Measurements from ENCODE around the gene SYNPR.
"Not testable (repeated sequence)": the region's sequence is repeated elsewhere in the genome, so short reads cannot be mapped to it uniquely, and the experiment has no call there.

Gene SYNPR

DNA sequence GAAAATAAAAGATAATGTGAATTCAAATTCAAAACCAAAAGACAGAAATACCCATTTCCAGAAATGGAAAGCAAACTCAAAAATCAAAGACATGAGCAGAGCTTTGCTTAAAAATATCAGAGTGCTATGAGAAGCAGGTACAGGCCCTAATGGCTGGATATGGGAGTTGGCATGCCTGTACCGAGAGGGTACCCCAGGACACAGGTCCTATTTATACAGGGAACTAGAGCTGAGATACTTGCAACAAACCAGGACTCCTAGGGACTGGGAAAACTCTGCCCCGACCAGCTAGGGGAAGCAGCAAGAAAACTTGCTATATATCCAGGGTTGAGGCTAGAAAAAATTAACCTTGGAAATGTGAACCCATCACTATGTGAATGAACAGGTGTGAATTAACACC is 36.0 kb upstream of the SYNPR start:
- POLR2A ChIA-PET (ENCODE audit: low non-redundant PET), result no interaction called here

DNA sequence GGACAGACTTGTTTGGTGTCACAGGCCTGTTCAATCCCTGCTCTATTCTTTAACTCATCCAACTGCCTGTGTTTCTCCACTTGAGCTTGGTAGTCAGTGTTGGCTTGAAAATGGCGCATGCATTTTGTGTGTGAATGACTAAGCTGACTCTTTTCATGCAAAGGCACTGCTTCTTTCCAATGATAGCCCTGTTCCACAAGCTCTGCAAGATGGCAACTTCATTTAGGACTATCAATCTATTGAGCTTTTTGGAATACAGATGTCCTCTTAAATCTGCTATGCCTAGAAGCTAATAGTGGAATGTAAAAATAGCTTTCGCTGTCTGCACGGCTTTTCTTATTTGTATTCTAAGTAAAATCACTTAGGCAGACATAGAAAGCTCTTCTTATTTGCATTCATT is 33.6 kb upstream of the SYNPR start:
- TF ChIP-seq, protein P1, sequence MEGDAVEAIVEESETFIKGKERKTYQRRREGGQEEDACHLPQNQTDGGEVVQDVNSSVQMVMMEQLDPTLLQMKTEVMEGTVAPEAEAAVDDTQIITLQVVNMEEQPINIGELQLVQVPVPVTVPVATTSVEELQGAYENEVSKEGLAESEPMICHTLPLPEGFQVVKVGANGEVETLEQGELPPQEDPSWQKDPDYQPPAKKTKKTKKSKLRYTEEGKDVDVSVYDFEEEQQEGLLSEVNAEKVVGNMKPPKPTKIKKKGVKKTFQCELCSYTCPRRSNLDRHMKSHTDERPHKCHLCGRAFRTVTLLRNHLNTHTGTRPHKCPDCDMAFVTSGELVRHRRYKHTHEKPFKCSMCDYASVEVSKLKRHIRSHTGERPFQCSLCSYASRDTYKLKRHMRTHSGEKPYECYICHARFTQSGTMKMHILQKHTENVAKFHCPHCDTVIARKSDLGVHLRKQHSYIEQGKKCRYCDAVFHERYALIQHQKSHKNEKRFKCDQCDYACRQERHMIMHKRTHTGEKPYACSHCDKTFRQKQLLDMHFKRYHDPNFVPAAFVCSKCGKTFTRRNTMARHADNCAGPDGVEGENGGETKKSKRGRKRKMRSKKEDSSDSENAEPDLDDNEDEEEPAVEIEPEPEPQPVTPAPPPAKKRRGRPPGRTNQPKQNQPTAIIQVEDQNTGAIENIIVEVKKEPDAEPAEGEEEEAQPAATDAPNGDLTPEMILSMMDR (conservative IDR thresholded peaks at IDR 0.05; ENCODE audit: low read depth), result no peak
- ChIA-PET POLR2A (ENCODE audit: low non-redundant PET) (no interaction called here), CTCF (no interaction called here)
- H3K27ac ChIP-seq, result no peak overlapping the region
- no peak for DNase-seq (ENCODE audit: low spot score)

More for the DNA sequence above, 36.0 kb upstream of the SYNPR start:
- CTCF ChIA-PET, result no interaction called here
- TF ChIP-seq, protein P1 (conservative IDR thresholded peaks at IDR 0.05; ENCODE audit: low read depth), result no peak
- no peak overlapping the region for H3K27ac ChIP-seq
- DNase-seq (ENCODE audit: low spot score), result no peak

DNA sequence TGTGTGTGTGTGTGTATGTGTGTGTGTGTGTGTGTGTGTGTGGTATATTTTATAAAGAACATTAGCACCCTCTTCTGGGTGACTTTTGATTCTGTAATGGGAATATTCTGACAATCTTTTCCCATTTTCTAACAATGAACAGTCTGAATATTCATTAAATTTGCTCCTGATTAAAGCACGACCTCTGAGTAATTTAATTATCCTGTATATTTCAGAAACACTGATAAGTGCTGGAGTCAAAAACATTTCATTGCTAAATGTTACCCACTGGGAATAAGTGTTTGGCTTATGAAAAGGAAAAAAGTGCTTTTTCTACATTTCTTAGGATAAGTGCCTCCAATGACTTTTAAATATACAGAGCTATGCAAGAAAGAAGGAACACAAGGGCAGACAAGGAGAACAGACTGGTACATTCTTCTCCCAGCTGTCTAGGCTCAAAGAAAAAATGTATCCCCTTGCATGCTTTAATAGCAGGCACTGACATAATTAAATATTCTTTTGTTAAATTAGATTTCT is 32.3 kb upstream of the SYNPR start:
- TF ChIP-seq, protein P1 (conservative IDR thresholded peaks at IDR 0.05; ENCODE audit: low read depth), result no peak
- no peak for DNase-seq (ENCODE audit: low spot score)
- H3K27ac ChIP-seq, result no peak overlapping the region
- ChIA-PET CTCF (interaction anchor here (0.5 kb wide), 1 partner anchor 103 kb away, joined by 3 read pairs; no protein-coding TSS in a partner anchor), POLR2A (ENCODE audit: low non-redundant PET) (no interaction called here)

DNA sequence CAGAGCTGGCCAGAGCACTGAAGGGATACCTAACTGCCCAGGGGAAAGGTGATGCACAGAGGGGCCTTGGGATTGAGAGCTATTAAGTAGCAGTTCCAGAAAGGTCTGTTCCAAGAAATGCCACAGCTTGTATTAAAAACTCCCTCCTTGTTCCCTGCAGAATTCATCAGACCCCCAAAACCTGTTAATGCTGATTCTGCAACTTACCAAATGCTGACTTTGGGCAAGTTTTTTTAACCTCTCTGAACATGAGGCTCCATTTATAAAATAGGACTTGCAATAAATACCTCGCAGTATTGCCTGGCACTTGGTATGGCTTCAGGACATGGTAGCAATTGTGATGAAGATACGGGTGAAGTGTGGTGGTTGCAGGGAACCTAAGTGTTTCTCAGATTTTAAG is 30.1 kb upstream of the SYNPR start:
- TF ChIP-seq, protein P1 (conservative IDR thresholded peaks at IDR 0.05; ENCODE audit: low read depth), result no peak
- ChIA-PET POLR2A (ENCODE audit: low non-redundant PET) (no interaction called here), CTCF (no interaction called here)
- no peak for DNase-seq (ENCODE audit: low spot score)
- H3K27ac ChIP-seq, result no peak overlapping the region

DNA sequence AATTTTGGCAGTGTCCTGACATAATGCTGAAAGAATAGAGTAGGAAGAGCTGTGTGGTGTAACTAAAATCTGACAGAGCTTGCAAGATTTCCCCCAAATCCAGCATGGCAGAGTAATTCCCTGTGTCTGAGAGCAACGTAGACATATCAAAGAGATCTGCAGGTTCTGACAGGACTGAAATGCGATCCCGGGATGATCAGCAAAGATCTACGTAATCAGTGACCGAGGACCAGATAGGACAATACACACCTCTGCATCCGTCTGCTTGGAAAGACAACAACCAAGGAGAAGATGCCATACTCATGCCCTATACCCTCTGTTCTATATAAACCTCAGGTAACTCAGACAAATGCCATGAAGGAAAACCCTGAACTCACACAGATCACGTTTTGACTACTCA is 26.6 kb upstream of the SYNPR start:
- no peak for DNase-seq (ENCODE audit: low spot score)
- TF ChIP-seq, protein P1 (conservative IDR thresholded peaks at IDR 0.05; ENCODE audit: low read depth), result no peak
- POLR2A ChIA-PET (ENCODE audit: low non-redundant PET), result no interaction called here
- H3K27ac ChIP-seq, result no peak overlapping the region
- CTCF ChIA-PET, result no interaction called here

DNA sequence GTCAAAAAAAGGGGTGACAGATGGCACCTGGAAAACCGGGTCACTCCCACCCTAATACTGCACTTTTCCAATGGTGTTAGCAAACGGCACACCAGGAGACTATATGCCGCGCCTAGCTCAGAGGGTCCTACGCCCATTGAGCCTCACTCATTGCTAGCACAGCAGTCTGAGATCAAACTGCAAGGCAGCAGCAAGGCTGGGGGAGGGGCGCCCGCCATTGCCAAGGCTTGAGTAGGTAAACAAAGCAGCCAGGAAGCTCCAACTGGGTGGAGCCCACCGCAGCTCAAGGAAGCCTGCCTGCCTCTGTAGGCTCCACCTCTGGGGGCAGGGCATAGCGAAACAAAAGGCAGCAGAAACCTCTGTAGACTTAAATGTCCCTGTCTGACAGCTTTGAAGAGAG is 22.3 kb upstream of the SYNPR start:
- CTCF ChIA-PET, result not testable (repeated sequence)

DNA sequence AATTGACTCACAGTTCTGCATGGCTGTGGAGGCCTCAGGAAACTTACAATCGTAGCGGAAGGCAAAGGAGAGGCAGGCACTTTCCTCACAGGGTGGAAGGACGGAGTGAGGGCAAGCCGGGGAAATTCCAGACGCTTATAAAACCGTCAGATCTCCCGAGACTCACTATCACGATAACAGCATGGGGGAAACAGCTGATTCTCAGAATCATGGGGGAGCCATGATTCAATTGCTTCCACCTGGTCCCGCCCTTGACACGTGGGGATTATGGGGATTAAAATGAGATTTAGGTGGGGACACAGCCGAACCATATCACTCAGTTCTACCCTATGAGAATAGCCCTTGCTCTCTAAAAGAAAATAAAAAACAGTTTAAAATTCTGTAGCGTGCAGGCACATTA is 13.4 kb upstream of the SYNPR start:
- H3K27ac ChIP-seq, result no peak overlapping the region
- TF ChIP-seq, protein P1 (conservative IDR thresholded peaks at IDR 0.05; ENCODE audit: low read depth), result no peak
- no peak for DNase-seq (ENCODE audit: low spot score)
- CTCF ChIA-PET, result no interaction called here
- POLR2A ChIA-PET (ENCODE audit: low non-redundant PET), result no interaction called here

More for the DNA sequence above, 22.3 kb upstream of the SYNPR start:
- POLR2A ChIA-PET (ENCODE audit: low non-redundant PET); H3K27ac ChIP-seq; DNase-seq (ENCODE audit: low spot score): not testable (repeated sequence)

Data from RWPE1 (cell line).